Caco-2 (cell line): Measurements from ENCODE around the gene DRGX. TPM values are rescaled to one million over a fixed set of nuclear protein-coding genes. Genes with fewer than 3 reads are reported as not detected.

Experiments
- BruUV-seq: library from RNA; stranded (reverse); fragments of 400-500 nt; replicated peaks from 2 replicates; lab custom pipeline; 2021; lab: Mats Ljungman, UMichigan
- CTCF ChIA-PET: fragments of 300-600 bp; sonication (Branson Sonifier 250); formaldehyde crosslinking; loops from one replicate; lab custom pipeline; 2022; ENCODE audit warnings: antibody characterized with exemption; lab: Charles Lee
- POLR2A ChIA-PET: fragments of 300-600 bp; sonication (Branson Sonifier 250); formaldehyde crosslinking; loops from one replicate; lab custom pipeline; 2022; ENCODE audit warnings: antibody characterized with exemption; lab: Charles Lee
- DNase-seq, 2 experiments: peaks; one replicate each; pipeline versions ENCODE4 v3.0.0 to v3.0.0-alpha.2; 2020 to 2022
- H3K27me3 ChIP-seq: replicated peaks from 2 replicates; pipeline ENCODE4 v1.6.0; 2011; ENCODE audit warnings: low read length; ENCODE audit not compliant: control insufficient read depth, insufficient read depth
- H3K36me3 ChIP-seq: 2 replicates; pipeline ENCODE4 v1.5.1; 2011; ENCODE audit warnings: low read length; ENCODE audit not compliant: control insufficient read depth, insufficient read depth
- H3K4me1 ChIP-seq: fragments of 250-450 bp; sonication (Bioruptor Pico); 2 replicates; pipeline ENCODE4 v1.5.1; 2020; ENCODE audit warnings: mild to moderate bottlenecking
- H3K4me3 ChIP-seq: 2 replicates; pipeline ENCODE4 v1.5.1; 2011; ENCODE audit warnings: low read depth, mild to moderate bottlenecking, control low read depth, low read length
- H3K9me3 ChIP-seq: fragments of 250-450 bp; sonication (Bioruptor Pico); 2 replicates; pipeline ENCODE4 v1.5.1; 2020; ENCODE audit warnings: mild to moderate bottlenecking, moderate library complexity
- H3K27ac Mint-ChIP-seq: one replicate; pipeline ENCODE4 v1.8.0; 2022; ENCODE audit warnings: mixed read lengths; ENCODE audit not compliant: unreplicated experiment
- H3K27me3 Mint-ChIP-seq: one replicate; pipeline ENCODE4 v1.8.0; 2022; ENCODE audit warnings: mixed read lengths; ENCODE audit not compliant: insufficient read depth, unreplicated experiment
- H3K36me3 Mint-ChIP-seq: one replicate; pipeline ENCODE4 v1.8.0; 2022; ENCODE audit warnings: mild to moderate bottlenecking, mixed read lengths; ENCODE audit not compliant: insufficient read depth, unreplicated experiment
- H3K4me1 Mint-ChIP-seq: one replicate; pipeline ENCODE4 v1.8.0; 2022; ENCODE audit warnings: low read depth, mixed read lengths; ENCODE audit not compliant: unreplicated experiment
- H3K4me3 Mint-ChIP-seq: one replicate; pipeline ENCODE4 v1.8.0; 2022; ENCODE audit warnings: mild to moderate bottlenecking, moderate library complexity, mixed read lengths; ENCODE audit not compliant: unreplicated experiment
- H3K9me3 Mint-ChIP-seq: one replicate; pipeline ENCODE4 v1.8.0; 2022; ENCODE audit warnings: mixed read lengths; ENCODE audit not compliant: unreplicated experiment
- intact Hi-C: fragments of 100-400 bp; cut with micrococcal nuclease; formaldehyde crosslinking; loops from one replicate; pipeline ENCODE4 v1.10.0; 2022; ENCODE audit not compliant: unreplicated experiment
- total RNA-seq: library from RNA; stranded (reverse); gene quantifications from 2 replicates; pipeline ENCODE4 v1.2.3, GENCODE V29; 2022
- TF ChIP-seq, protein P1 (sequence below), 2 experiments: fragments of 200-600 bp in 1 of 2; IDR thresholded peaks; 1 replicate in 1 of 2; 2 replicates in 1 of 2; pipeline versions ENCODE4 v1.5.1 to v1.8.0; 2011 to 2022; ENCODE audit warnings: antibody characterized with exemption in 1 of 2, control low read depth in 1 of 2, inconsistent platforms in 1 of 2, low read depth in 1 of 2, low read length in 1 of 2, mild to moderate bottlenecking in 1 of 2, moderate library complexity in 1 of 2; ENCODE audit not compliant: insufficient read depth in 1 of 2, severe bottlenecking in 1 of 2, unreplicated experiment in 1 of 2

DRGX gene
- total RNA-seq, 1 experiment from 2014 or later = not detected

- CTCF ChIA-PET = no interaction called here
- Mint-ChIP-seq H3K27ac (no peak overlapping the region), H3K36me3 (no peaks in the 10 kb centered on the region), H3K27me3 (peaks cover 15% of the 10 kb centered on the region), H3K4me1 (no peaks in the 10 kb centered on the region), H3K9me3 (no peaks in the 10 kb centered on the region), H3K4me3 (no peak overlapping the region)
- H3K4me3 ChIP-seq = no peak overlapping the region
- DNase-seq = no peak
- no TSS peak for BruUV-seq
- no peaks in the 10 kb centered on the region for H3K4me1 ChIP-seq
- POLR2A ChIA-PET = no interaction called here
- no peaks in the 10 kb centered on the region for H3K9me3 ChIP-seq
- intact Hi-C loops = no loop called here
- no peaks in the 10 kb centered on the region for H3K27me3 ChIP-seq
- TF ChIP-seq, protein P1, sequence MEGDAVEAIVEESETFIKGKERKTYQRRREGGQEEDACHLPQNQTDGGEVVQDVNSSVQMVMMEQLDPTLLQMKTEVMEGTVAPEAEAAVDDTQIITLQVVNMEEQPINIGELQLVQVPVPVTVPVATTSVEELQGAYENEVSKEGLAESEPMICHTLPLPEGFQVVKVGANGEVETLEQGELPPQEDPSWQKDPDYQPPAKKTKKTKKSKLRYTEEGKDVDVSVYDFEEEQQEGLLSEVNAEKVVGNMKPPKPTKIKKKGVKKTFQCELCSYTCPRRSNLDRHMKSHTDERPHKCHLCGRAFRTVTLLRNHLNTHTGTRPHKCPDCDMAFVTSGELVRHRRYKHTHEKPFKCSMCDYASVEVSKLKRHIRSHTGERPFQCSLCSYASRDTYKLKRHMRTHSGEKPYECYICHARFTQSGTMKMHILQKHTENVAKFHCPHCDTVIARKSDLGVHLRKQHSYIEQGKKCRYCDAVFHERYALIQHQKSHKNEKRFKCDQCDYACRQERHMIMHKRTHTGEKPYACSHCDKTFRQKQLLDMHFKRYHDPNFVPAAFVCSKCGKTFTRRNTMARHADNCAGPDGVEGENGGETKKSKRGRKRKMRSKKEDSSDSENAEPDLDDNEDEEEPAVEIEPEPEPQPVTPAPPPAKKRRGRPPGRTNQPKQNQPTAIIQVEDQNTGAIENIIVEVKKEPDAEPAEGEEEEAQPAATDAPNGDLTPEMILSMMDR (IDR thresholded peaks at IDR 0.05; ENCODE audit: insufficient read depth in 1 of 2, low read depth in 1 of 2, low read length in 1 of 2, severe bottlenecking in 1 of 2, unreplicated experiment in 1 of 2) = no peak
- H3K36me3 ChIP-seq = no peaks in the 10 kb centered on the region
Observed at GRCh38 chr10:49369216-49370162, 26.4 kb downstream of the DRGX start.

DNA sequence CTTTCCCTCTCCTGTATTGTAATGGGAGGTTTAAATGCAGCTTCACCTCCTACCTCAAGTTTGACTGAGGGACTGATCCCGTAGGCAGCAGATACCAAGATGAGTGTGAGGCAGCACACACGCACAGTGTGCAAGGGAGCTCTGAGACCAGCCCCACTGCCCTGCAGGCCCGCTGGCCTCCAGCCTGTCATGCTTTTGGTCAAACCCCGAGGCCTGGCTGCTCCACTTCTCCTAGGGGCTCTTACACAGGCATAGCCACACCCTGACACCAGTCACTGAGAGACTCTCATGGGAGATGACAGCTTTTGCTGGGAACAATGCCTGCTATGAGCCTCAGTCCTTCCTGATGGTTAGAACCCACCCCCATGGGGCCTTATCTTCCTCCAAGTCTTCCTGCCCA is 27.6 kb downstream of the DRGX start:
- no peak overlapping the region for H3K4me3 ChIP-seq
- Mint-ChIP-seq H3K4me3 (no peak overlapping the region), H3K9me3 (no peaks in the 10 kb centered on the region), H3K36me3 (no peaks in the 10 kb centered on the region), H3K27ac (no peak overlapping the region), H3K27me3 (peaks cover 16% of the 10 kb centered on the region), H3K4me1 (no peaks in the 10 kb centered on the region)
- H3K4me1 ChIP-seq = no peaks in the 10 kb centered on the region
- ChIA-PET POLR2A (no interaction called here), CTCF (no interaction called here)
- TF ChIP-seq, protein P1 (IDR thresholded peaks at IDR 0.05; ENCODE audit: insufficient read depth in 1 of 2, low read depth in 1 of 2, low read length in 1 of 2, severe bottlenecking in 1 of 2, unreplicated experiment in 1 of 2) = no peak
- H3K36me3 ChIP-seq = no peaks in the 10 kb centered on the region
- BruUV-seq = no TSS peak
- no peak for DNase-seq
- no peaks in the 10 kb centered on the region for H3K27me3 ChIP-seq
- intact Hi-C loops = no loop called here
- no peaks in the 10 kb centered on the region for H3K9me3 ChIP-seq

- H3K9me3 ChIP-seq = no peaks in the 10 kb centered on the region
- ChIA-PET CTCF (no interaction called here), POLR2A (no interaction called here)
- no peak overlapping the region for H3K27ac Mint-ChIP-seq
- BruUV-seq = no TSS peak
- TF ChIP-seq, protein P1 (IDR thresholded peaks at IDR 0.05; ENCODE audit: insufficient read depth in 1 of 2, low read depth in 1 of 2, low read length in 1 of 2, severe bottlenecking in 1 of 2, unreplicated experiment in 1 of 2) = no peak
- no peaks in the 10 kb centered on the region for H3K36me3 ChIP-seq
- no peaks in the 10 kb centered on the region for H3K4me1 ChIP-seq
- H3K4me3 Mint-ChIP-seq = no peak overlapping the region
- H3K27me3 ChIP-seq = no peaks in the 10 kb centered on the region
- intact Hi-C loops = no loop called here
- H3K27me3 Mint-ChIP-seq = peaks cover 13% of the 10 kb centered on the region
- no peak overlapping the region for H3K4me3 ChIP-seq
- no peaks in the 10 kb centered on the region for H3K9me3 Mint-ChIP-seq
- DNase-seq = no peak
- H3K4me1 Mint-ChIP-seq = no peaks in the 10 kb centered on the region
- H3K36me3 Mint-ChIP-seq = no peaks in the 10 kb centered on the region
Observed at GRCh38 chr10:49367600-49367999, 28.3 kb downstream of the DRGX start.
